ENCODE results near the gene HIP1. TPM values are rescaled to one million over a fixed set of nuclear protein-coding genes. Genes with fewer than 3 reads are reported as not detected.
A peak's percentile ranks its signal among the peaks of the same experiment; 100 is the strongest.

HIP1 gene
- total RNA-seq, 1 donor from 2014 or later = 12.4 TPM

DNA sequence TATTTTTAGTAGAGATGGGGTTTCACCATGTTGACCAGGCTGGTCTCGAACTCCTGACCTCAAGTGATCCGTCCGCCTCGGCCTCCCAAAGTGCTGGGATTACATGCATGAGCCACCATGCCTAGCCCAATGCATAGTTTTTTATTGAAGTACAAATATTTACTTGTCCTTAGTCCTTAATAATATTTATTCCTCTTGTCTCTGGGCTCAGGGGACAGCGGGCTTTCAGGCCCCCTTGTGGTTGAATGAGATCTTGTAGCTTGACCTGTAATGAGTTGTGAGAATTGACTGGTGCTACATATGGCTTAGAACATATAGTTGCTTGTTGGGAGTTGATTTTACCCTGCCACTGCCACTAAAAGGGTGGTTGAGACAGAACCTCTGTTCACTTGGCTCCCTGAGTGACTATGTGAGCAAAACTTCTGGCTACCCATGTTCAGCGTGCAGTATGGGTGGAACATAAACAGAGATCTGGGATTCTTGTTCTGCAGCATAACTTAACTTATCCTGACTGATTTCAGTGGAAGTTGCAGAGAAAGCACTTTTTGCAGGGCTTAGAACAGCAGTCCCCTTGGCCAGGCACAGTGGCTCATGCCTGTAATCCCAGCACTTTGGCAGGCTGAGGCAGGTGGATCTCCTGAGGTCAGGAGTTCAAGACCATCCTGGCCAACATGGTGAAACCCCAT is 18.4 kb upstream of the HIP1 start:
- Histone ChIP-seq H3K4me3 (ENCODE audit: low read depth, low read length) (no peak overlapping the region), H3K27me3 (ENCODE audit: control insufficient read depth, insufficient read depth, low read length) (no peaks in the 10 kb centered on the region), H3K36me3 (ENCODE audit: control insufficient read depth, insufficient read depth, low read length) (no peaks in the 10 kb centered on the region)
- TF ChIP-seq, protein P1, sequence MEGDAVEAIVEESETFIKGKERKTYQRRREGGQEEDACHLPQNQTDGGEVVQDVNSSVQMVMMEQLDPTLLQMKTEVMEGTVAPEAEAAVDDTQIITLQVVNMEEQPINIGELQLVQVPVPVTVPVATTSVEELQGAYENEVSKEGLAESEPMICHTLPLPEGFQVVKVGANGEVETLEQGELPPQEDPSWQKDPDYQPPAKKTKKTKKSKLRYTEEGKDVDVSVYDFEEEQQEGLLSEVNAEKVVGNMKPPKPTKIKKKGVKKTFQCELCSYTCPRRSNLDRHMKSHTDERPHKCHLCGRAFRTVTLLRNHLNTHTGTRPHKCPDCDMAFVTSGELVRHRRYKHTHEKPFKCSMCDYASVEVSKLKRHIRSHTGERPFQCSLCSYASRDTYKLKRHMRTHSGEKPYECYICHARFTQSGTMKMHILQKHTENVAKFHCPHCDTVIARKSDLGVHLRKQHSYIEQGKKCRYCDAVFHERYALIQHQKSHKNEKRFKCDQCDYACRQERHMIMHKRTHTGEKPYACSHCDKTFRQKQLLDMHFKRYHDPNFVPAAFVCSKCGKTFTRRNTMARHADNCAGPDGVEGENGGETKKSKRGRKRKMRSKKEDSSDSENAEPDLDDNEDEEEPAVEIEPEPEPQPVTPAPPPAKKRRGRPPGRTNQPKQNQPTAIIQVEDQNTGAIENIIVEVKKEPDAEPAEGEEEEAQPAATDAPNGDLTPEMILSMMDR (IDR thresholded peaks at IDR 0.05; ENCODE audit: insufficient read depth, low read length, poor library complexity, severe bottlenecking) = peak; percentile 43
- no peak for DNase-seq (ENCODE audit: low read depth)

DNA sequence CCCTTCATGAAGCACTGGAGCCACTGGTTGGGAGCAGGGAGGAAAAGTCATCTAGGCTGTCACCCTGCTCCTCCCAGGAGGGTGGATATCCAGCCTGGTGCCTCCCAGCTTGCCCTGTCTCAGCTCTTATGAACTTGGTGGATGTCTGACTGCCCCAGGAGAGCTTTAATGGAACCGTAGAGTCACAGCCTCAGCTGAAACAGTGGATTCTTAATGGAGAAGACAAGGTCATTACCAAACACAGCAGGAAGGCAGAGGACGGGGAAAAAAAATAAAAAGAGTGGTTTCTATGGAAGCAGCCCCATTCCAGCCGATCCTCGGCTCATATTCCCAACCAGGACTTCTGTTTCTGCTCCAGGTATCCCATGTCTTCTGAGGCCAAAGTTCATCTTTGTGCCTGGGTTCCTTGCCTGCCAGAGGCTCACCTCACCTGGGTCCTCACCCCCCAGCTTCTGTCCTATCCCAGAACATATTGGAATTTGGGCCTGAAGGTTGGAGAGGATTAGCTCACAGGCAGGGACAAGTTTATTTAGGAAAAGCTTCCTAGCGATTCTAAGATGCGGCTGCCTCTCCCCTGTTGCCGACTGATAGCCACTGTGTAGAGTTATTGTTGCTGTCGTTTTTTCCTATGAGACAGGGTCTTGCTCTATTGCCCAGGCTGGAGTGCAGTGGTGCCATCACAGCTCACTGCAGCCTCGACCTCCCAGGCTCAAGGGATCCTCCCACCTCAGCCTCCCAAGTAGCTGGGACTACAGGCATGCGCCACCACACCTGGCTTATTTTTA is 17.7 kb upstream of the HIP1 start:
- Histone ChIP-seq H3K4me3 (ENCODE audit: low read depth, low read length) (no peak overlapping the region), H3K27me3 (ENCODE audit: control insufficient read depth, insufficient read depth, low read length) (no peaks in the 10 kb centered on the region), H3K36me3 (ENCODE audit: control insufficient read depth, insufficient read depth, low read length) (no peaks in the 10 kb centered on the region)
- TF ChIP-seq, protein P1 (IDR thresholded peaks at IDR 0.05; ENCODE audit: insufficient read depth, low read length, poor library complexity, severe bottlenecking) = no peak
- no peak for DNase-seq (ENCODE audit: low read depth)

DNA sequence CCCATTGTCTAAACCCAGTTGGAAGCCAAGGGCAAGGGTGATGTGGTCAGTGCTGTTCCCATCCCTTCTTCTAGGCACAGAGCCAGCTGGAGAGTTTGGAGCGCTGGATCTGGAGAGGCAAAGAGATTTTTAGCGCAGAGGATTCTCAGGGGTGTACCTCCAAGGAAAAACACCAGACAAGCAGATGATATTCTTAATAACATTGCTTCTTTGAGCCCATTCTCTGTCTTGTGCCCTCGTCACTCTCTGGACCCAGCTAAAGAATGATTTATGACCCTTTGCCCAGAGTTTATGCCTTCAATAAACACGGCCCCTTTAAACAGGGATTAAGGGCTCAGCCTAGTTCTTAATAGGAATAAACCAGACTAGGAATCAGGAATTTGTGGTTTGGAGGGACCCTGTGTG is 4.7 kb upstream of the HIP1 start:
- Histone ChIP-seq H3K4me3 (ENCODE audit: low read depth, low read length) (no peak overlapping the region), H3K36me3 (ENCODE audit: control insufficient read depth, insufficient read depth, low read length) (no peaks in the 10 kb centered on the region), H3K27me3 (ENCODE audit: control insufficient read depth, insufficient read depth, low read length) (no peaks in the 10 kb centered on the region)
- DNase-seq (ENCODE audit: low read depth) = no peak
- TF ChIP-seq, protein P1 (IDR thresholded peaks at IDR 0.05; ENCODE audit: insufficient read depth, low read length, poor library complexity, severe bottlenecking) = no peak

DNA sequence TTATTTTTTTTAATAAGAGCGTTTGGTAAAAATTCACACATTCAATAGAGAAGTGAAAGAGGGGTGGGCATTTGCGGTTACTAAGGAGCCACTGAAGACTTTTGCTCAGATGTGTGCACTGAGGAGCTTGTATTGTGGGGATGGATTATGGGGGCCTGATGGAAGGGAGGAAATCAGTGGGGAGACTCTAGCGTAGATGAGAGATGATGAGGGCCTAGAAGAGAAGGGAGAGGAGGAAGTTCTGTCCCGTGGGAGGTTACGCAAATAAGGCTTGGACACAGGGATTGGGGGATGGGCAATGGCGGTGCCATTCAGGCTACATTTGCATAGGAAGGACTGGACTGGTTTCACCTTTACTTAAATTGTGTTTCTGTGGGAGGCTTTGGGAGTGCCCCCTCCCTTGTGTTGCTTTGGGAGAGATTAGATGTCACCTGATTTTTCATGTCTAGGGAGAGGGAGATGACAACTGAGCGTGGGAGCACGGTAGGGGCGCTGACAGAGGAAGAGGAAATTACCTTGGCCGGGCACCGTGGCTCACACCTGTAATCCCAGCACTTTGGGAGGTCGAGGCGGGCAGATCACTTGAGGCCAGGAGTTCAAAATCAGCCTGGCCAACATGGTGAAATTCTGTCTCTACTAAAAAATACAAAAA is 2.2 kb upstream of the HIP1 start:
- Histone ChIP-seq H3K27me3 (ENCODE audit: control insufficient read depth, insufficient read depth, low read length) (no peaks in the 10 kb centered on the region), H3K36me3 (ENCODE audit: control insufficient read depth, insufficient read depth, low read length) (no peaks in the 10 kb centered on the region), H3K4me3 (ENCODE audit: low read depth, low read length) (no peak overlapping the region)
- DNase-seq (ENCODE audit: low read depth) = no peak
- TF ChIP-seq, protein P1 (IDR thresholded peaks at IDR 0.05; ENCODE audit: insufficient read depth, low read length, poor library complexity, severe bottlenecking) = no peak

DNA sequence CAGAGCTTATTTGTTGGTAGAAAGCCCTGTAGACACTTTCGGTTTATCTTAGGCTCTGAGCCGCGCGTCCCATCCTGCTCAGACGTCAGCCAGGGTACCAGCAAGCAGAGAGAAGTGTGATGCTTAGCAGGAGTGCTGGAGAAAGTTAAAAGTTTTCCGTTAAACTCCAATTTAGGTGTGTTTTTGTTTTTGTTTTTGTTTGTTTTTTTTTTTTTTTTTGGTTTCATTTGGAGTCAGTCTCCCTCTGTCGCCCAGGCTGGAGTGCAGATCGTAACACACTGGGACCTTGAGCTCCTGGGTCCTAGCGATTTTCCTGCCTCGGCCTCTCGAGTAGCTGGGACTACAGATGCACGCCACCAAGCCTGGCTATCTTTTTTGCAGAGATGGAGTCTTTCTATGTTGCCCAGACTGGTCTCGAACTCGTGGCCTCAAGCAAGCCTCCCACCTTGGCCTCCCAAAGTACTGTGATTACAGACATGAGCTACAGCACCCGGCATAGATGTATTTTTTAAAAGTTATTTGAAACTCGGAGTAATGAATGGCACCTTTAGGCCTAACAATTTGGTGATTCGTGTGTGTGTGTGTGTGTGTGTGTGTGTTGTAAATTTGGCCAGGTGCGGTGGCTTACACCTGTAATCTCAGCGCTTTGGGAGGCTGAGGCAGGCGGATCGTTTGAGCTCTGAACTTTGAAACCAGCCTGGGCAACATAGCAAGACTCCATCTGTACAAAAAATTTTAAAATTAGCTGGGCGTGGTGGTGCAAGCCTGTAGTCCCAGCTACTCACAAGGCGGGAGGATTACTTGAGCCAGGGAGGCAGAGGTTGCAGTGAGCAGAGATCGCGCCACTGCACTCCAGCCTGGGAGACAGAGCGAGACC is 1.3 kb upstream of the HIP1 start:
- Histone ChIP-seq H3K36me3 (ENCODE audit: control insufficient read depth, insufficient read depth, low read length) (no peaks in the 10 kb centered on the region), H3K27me3 (ENCODE audit: control insufficient read depth, insufficient read depth, low read length) (no peaks in the 10 kb centered on the region), H3K4me3 (ENCODE audit: low read depth, low read length) (peak overlapping the region; percentile 63)
- no peak for DNase-seq (ENCODE audit: low read depth)
- TF ChIP-seq, protein P1 (IDR thresholded peaks at IDR 0.05; ENCODE audit: insufficient read depth, low read length, poor library complexity, severe bottlenecking) = no peak

All from kidney epithelial cell (primary cell).